Measurements from ENCODE around the gene ZC3H7B.

The ZC3H7B gene

GRCh38 chr22:41359376-41359775, 58.1 kb downstream of the ZC3H7B start:
- TF ChIP-seq CTCF (IDR thresholded peaks at IDR 0.05; ENCODE audit: low read depth, low read length) = no peak
- H3K36me3 ChIP-seq = peaks cover 27% of the 10 kb centered on the region
- no peaks in the 10 kb centered on the region for H3K9me3 ChIP-seq
- H3K4me1 ChIP-seq = no peaks in the 10 kb centered on the region
- no peaks in the 10 kb centered on the region for H3K27me3 ChIP-seq
- no peak overlapping the region for H3K4me3 ChIP-seq (ENCODE audit: low read depth, low read length)
- DNase-seq = no peak

DNA sequence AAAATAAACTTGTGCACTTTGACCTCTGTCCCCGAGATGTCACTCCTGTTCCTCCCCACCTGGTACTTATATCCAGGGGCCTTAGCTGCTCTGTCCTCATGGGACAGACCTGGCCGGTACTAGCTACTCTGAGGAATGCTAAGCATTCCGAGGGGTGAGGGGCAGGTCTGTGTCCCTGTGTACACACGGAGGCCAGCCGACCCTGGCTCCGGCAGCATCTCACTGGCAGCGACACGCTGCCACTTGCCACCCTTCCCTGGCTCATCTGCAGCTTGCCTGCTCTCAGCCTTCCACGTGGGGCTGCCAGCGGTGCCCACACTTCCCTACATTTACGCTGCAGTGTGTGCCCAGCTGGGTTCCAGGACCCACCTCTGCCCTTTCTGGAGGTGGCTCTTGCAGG, 58.8 kb downstream of the ZC3H7B start:
- Histone ChIP-seq H3K27me3 (no peaks in the 10 kb centered on the region), H3K36me3 (peaks cover 24% of the 10 kb centered on the region), H3K9me3 (no peaks in the 10 kb centered on the region), H3K4me3 (ENCODE audit: low read depth, low read length) (no peak overlapping the region), H3K4me1 (no peaks in the 10 kb centered on the region)
- TF ChIP-seq CTCF (IDR thresholded peaks at IDR 0.05; ENCODE audit: low read depth, low read length) = no peak
- no peak for DNase-seq

GRCh38 chr22:41361716-41362310, 60.5 kb downstream of the ZC3H7B start:
- H3K4me1 ChIP-seq = peaks cover 5% of the 10 kb centered on the region
- H3K4me3 ChIP-seq (ENCODE audit: low read depth, low read length) = no peak overlapping the region
- TF ChIP-seq CTCF (IDR thresholded peaks at IDR 0.05; ENCODE audit: low read depth, low read length) = no peak
- no peaks in the 10 kb centered on the region for H3K27me3 ChIP-seq
- H3K36me3 ChIP-seq = peaks cover 9% of the 10 kb centered on the region
- no peaks in the 10 kb centered on the region for H3K9me3 ChIP-seq
- no peak for DNase-seq

DNA sequence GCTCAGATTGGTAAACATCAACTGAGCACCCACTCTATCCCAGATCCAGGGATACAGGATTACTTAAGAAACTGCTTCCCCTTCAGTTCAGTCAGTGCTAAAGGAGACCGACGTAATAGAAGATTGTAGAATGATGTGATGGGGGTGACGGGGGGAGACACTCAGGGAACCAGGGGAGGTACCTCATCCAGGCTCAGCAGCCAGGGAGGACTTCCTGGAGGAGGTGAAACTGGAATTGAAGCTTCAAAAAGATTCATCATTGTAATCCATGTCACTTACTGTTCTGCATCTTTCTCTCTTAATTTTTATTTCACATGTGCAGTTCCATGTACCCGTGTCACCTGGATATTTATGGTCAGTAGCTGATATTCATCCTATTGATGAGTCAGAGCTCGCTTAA, 61.3 kb downstream of the ZC3H7B start:
- Histone ChIP-seq H3K9me3 (no peaks in the 10 kb centered on the region), H3K4me3 (ENCODE audit: low read depth, low read length) (no peak overlapping the region), H3K36me3 (peaks cover 4% of the 10 kb centered on the region; the same call in 1 of the 2 replicates), H3K27me3 (no peaks in the 10 kb centered on the region), H3K4me1 (peaks cover 7% of the 10 kb centered on the region)
- DNase-seq = no peak
- no peak for TF ChIP-seq CTCF (IDR thresholded peaks at IDR 0.05; ENCODE audit: low read depth, low read length)

DNA sequence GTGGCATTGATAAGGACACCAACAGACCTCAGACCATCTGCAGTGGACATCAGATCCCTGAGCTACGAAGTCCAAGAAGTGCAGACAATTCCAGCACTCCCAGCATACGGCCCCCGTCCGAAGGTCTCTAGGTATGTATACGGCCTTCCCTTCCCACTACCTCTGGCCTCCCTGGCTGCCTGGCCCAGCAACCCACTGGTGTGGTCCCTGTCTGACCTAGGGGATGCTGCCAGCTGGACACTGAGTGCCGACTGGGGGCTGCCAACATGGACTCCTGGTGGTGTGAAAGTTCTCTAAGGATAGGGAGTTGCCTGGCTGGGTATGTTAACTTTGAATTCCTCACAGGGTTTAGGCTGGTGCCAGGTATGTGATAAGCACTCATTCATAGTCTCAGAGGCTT, 62.9 kb downstream of the ZC3H7B start:
- DNase-seq = no peak
- H3K27me3 ChIP-seq = no peaks in the 10 kb centered on the region

More for the DNA sequence above, 62.9 kb downstream of the ZC3H7B start:
- TF ChIP-seq CTCF (IDR thresholded peaks at IDR 0.05; ENCODE audit: low read depth, low read length) = no peak
- Histone ChIP-seq H3K9me3 (no peaks in the 10 kb centered on the region), H3K4me1 (peaks cover 22% of the 10 kb centered on the region), H3K36me3 (no peaks in the 10 kb centered on the region), H3K4me3 (ENCODE audit: low read depth, low read length) (no peak overlapping the region)
